OCI-LY3 (cell line): Measurements from ENCODE around the gene STAU1.

ENCODE experiments used
- EZH2phosphoT487 ChIP-seq: fragments of 200-600 bp; shearing (Covaris generic); IDR thresholded peaks from 2 replicates; pipeline ENCODE4 v1.6.1; 2018; ENCODE audit warnings: antibody characterized with exemption, mixed run types, low read depth
- TF ChIP-seq, protein P1 (sequence below): fragments of 200-600, 300-600 bp; sonication (generic); IDR thresholded peaks from 2 replicates; pipeline ENCODE4 v1.5.1; 2014; ENCODE audit warnings: antibody characterized with exemption, low read length, low read depth

DNA sequence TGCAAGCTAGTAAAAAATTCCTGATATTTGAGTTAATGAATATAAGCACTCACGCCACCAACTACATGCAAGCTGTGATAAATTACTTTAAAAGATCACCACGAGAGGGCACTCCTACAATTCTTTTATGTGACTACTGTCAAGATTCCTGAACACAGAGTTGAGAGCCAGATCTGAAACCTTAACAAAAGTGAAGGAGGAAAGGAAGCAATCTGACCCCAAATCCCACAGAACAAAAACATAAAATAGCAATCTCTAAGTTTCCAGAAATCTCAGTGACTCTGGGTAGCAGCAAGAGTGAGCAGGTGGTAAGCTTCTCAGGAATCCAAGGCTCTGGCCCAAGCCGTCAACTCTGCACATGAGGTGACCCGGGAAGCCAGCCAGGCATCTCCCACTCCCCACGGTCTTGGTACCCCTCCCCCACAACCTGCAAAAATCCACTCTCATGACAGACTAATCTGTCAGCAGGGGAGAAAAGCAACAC lies 55.1 kb downstream of the STAU1 start:
- TF ChIP-seq, protein P1, sequence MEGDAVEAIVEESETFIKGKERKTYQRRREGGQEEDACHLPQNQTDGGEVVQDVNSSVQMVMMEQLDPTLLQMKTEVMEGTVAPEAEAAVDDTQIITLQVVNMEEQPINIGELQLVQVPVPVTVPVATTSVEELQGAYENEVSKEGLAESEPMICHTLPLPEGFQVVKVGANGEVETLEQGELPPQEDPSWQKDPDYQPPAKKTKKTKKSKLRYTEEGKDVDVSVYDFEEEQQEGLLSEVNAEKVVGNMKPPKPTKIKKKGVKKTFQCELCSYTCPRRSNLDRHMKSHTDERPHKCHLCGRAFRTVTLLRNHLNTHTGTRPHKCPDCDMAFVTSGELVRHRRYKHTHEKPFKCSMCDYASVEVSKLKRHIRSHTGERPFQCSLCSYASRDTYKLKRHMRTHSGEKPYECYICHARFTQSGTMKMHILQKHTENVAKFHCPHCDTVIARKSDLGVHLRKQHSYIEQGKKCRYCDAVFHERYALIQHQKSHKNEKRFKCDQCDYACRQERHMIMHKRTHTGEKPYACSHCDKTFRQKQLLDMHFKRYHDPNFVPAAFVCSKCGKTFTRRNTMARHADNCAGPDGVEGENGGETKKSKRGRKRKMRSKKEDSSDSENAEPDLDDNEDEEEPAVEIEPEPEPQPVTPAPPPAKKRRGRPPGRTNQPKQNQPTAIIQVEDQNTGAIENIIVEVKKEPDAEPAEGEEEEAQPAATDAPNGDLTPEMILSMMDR = peak; percentile 93
- TF ChIP-seq EZH2phosphoT487 = no peak
